K562 treated with DMSO at 1 percent for 12 hours (cell line): Measurements from ENCODE around the gene C22orf31. TPM values are rescaled to one million over a fixed set of nuclear protein-coding genes. Genes with fewer than 3 reads are reported as not detected.

Experiments used
- total RNA-seq: library from RNA; unstranded; fragments of 300-600 nt; gene quantifications from 2 replicates; pipeline ENCODE4 v1.2.3, GENCODE V29; 2022; ENCODE audit not compliant: insufficient read depth

Gene C22orf31
- not detected in 2 replicates for total RNA-seq

DNA sequence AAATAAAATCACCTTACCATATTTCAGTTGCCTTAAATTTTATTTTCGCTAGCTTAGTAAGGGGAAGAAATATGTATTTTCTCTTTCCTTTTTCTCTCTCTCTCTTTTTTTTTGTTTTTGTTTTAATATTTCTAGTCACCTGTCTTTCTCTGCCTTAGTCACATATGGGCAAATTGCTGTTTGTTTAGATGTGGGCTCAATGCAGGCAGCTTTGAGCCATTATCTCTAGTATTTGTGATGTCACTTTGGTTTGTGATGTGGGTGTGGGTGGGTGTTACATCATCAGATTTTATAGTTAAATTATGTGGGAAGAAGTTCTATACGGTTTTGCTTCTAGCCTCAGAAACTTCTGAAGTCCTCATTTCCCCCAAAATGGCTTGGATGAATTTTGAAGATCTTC lies at the start of gene C22orf31:
TSS of gene C22orf31 (minus strand) at position 59 of the 400 bp plus-strand sequence. CDS start at position 20, 39 bp downstream.

DNA sequence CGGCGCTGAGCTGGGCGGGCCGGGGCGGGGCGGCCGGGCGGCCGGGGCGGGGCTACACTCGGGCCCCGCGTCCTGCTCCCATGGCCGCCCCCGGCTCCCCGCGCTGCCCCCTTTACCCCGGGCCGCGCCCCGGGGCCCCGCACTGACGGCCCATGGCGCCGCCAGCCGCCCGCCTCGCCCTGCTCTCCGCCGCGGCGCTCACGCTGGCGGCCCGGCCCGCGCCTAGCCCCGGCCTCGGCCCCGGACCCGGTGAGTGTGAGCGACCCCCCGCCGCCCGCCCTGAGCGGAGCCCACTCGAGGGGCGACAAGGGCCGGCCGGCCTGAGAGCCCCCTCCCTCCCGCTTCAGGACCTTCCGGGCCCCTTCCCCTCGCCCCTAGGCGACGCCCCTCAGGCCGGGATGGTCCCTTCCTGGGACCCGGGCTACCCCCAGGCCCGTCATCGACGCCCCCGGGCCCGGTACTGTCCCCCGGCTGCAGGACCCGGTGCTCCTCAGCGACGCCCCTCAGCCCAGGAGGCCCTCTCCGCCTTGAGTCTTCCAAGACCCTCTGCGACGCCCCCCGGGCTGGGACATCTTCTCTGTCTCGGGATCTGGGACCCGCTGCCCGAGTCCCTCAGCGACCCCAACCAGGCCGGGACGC lies 11.5 kb upstream of the C22orf31 start, which contains the start of gene KREMEN1:
TSS of gene KREMEN1 (plus strand) at position 57 of the 639 bp plus-strand sequence. CDS start at position 153, 96 bp downstream.

Other genes starting within 250 kb of the C22orf31 start
- gene ZNRF3, start 178.3 kb downstream of the C22orf31 start, total RNA-seq = 1.1 and 2.9 TPM in 2 replicates
- gene KREMEN1, start 11.2 kb upstream of the C22orf31 start, total RNA-seq = 8.4 and 19.7 TPM in 2 replicates
- 59.5 and 67.5 TPM in 2 replicates for gene EMID1, start 144.1 kb upstream of the C22orf31 start, total RNA-seq
- 33.9 and 42.8 TPM in 2 replicates for gene RHBDD3, start 206.2 kb upstream of the C22orf31 start, total RNA-seq
- gene EWSR1, start 206.4 kb upstream of the C22orf31 start, total RNA-seq = 115 and 178 TPM in 2 replicates
- 16.9 and 19.3 TPM in 2 replicates for gene GAS2L1, start 244.8 kb upstream of the C22orf31 start, total RNA-seq